GM21528 (cell line): ENCODE measurements around the gene RIMS4.

Source experiments
- ATAC-seq: cut with Tn5 transposase; IDR thresholded peaks from one replicate; pipeline ENCODE4 v1.9.1; 2021; ENCODE audit warnings: mild to moderate bottlenecking, moderate library complexity; ENCODE audit not compliant: unreplicated experiment, low FRiP score

RIMS4 gene

DNA sequence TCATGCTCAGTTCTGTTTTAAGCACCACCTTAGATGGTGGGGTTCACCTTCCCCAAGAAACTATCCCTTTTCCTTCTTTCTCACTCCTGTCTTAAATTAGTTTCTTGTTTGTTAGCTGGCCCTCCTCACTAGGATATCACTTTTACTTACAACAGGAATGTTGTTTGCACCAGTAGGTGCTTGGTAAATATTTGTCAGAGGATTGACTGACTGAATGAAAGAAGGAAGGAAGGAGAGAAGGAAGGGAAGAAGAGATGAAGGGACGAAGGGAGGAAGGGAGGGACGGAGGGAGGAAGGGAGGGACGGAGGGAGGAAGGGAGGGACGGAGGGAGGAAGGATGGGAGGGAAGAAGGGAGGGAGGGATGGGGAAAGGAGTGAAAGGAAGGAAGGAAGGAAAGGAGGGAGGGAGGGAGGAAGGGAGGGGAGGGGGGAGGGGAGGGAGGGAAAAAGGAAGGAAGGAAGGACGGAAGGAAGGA, 65.2 kb downstream of the RIMS4 start:
- ATAC-seq = no peak

DNA sequence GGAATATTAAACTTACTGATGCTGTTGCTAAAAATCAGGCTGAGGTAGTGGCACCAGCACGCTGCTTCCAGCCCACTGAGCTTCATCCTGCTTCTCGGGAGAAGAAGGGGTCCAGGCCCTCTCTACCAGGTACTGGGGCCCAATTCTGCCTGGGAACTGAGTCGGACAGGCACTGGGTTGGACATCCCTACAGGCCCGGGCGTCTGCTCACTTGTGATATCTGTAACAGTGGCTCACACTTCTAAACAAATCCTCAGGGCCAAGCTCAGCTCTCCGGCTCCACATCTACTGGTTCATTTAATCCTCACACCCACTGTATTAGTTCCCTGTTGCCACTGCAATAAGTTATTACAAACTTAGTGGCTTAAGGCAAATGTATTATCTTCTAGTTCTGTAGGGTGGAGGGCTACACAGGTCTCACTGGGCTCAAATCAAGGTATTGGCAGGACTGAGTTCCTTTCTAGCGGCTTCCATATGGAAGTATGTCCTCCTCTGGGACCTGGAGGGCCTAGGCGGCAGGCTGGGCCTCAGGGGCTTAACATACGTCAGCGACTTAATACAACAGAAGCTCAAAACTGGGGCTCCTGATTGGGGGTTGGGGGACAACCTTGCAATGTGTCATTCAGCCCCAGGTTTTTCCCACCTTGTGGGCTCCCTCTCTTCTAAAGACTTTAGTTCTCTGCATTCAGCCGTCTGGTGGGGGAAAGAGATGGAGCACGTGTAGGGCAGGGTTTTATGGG, 66.3 kb downstream of the RIMS4 start:
- ATAC-seq = no peak

DNA sequence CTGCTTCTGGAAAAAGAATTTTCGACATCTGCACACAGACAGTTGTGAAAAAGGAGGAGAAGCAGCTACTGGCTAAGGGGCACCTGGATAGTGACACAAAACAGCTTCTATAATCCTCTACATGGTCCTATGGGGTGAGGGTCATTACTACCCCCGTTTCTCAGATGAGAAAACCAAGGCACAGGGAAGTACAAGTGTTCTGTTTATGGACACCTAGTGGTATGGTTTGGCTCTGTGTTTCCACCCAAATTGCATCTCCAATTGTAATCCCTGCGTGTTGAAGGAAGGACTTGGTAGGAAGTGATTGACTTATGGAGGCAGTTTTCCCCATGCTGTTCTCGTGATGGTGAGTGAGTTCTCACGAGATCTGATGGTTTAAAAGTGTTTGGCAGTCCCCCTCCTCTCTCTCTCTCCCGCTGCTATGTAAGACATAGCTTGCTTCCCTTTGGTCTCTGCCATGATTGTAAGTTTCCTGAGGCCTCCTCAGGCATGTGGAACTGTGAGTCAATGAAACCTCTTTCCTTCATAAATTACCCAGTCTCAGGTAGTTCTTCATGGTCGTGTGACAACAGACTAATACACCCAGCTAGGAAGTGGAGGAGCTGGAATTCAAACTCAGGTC, 67.2 kb downstream of the RIMS4 start:
- ATAC-seq = no peak

DNA sequence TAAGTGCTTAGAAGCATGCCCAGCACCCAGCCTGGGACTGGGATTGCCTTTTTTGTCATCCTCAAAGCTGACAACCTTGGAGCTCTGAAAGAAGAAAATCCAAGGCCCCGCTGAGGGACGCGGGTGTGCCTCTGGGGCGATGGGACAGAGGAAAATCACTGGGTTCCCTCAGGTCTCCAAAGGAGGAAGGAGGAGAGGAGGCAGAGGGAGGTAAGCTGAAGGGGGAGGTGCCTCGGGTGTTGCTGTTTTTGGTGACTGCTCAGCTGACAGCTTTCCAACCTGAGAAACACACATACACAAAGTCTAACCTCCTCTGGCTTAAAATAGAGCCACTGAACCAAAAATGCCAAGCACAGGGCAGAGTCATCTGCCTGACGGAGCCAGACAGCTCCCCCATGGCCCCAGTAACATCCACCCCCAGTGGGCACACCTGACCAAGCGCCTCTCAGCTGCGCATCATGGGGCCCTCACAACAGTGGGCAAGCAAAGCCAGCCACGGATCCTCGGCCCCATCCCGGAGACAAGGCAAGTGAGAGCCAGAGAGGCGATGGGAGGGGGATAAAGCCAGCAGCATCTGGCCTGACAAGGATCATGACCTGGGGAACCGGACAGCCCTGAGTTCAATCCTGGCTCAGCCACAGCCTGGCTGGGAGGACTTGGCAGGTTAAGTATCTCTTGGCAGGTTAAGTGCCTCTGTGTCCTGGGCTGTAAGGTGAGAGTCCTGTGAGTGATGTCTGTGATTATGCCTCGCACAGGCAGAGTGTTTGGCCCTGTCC, 67.9 kb downstream of the RIMS4 start:
- no peak for ATAC-seq

DNA sequence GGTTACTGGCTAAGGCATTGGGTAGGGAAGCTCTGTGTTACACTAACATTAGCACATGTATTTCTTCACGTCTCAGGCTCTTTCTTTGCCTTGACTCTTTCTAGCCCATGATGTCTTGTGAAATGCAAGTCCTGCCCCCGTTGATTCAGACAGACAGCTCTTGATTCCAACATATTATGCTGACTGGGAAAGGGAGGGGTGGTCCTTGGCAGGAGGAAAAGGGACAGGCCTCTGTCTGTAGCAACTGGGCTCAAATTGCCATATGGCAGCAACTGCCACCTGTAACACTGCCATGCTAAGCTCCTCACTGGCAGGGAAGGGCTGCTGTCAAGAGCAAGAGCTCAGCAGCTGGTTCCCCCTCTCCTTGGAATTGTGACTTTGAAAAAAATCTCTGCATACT, 70.4 kb downstream of the RIMS4 start:
- no peak for ATAC-seq

DNA sequence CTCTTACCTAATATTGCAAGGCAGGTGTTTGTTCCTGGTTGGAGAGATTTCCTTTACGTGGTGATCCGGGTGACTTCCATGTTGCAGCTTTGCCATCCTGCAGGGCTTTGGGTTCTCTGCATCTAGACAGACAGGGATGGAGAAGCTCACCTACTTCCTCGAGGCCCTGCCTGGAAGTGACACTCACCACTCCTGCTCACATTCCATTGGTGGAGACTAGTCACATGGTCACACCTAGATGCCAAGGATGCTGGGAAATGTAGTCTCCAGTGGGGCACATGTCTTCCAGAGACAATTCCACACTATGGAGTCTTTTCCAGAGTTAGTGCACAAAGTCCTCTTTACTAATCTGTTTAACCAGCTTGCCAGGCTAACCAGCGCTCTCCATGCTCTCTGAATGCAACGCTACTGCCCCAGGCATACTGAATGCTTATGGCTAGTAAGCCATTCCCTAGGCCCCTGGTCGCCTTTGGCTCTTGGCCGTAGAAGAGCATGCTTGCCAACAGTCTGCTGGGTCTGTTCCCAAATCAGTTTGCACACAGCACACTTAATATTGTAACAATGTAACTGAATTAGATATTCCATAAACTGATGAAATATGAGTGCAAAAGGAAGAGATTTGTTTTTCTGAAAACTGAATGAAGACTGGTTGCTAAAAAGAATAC, 71.4 kb downstream of the RIMS4 start:
- ATAC-seq = no peak

DNA sequence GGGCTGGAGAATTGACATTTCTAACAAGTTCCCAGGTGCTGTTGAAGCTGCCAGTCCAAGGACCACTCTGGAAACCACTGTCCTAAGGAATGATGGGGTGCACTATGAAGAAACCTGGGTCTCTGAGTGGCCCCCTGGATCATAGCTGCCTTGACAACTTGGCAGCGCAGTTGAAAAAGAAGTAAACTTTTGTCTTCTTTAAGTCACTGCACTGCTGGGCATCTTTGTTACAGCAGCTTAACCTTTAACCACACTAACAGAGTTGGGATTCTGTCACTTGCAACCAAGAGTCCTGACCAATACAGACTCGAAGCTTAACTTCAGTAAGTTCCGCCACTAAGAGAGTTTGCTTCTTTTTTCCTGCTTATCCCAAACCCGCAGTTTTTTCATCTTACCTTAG, 73.2 kb downstream of the RIMS4 start:
- ATAC-seq = no peak

DNA sequence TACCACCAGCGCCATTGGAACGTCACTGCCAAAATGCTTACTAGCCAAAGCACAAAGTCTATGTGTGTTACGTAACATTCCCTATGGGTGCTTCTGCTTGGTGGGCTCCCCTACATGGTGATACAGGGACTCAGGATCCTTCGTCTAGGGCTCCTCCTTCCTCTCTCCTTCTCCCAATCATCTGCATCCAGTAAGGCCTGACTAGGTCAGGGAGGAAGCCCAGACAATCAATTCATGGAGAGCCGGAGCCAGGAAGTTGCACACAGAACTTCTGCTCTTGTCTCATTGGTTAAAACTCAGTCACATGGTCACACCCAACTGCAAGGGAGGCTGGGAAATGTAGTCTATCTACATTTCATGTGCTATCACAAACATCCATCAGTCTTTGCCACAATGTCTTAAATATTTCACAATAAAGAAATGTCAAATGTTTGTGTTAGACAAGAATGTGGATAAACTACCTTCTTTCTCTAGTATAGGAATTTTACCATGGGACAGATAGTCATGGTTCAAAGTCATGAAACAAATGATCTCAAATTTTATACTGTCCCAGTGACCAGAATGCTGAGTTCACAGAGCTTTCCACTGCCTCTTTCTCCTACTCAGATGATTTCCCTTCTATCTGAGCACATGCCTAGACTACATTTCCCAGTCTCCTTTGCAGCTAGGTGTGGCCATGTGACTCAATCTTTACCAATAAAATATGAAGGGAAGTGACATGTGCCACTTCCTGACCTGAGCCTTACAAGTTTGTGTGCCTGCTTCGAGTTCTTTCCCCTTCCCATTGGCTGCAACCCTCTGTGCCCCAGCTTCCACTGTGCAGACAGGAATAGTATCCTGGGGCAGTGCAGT, 74.0 kb downstream of the RIMS4 start:
- ATAC-seq = no peak

DNA sequence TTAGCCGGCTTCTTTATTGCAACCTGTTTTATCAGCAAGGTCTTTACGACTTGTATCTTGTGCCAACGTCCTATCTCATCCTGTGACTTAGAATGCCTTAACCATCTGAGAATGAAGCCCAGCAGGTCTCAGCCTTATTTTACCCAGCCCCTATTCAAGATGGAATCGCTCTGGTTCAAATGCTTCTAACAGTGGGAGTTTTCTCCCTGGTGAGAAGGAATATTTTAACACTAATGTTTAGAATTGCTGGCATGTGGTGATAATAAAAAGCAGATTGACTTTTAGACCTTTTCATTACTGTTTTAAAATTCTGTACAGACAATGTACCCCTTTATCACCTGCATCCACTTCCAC, 74.6 kb downstream of the RIMS4 start:
- no peak for ATAC-seq

DNA sequence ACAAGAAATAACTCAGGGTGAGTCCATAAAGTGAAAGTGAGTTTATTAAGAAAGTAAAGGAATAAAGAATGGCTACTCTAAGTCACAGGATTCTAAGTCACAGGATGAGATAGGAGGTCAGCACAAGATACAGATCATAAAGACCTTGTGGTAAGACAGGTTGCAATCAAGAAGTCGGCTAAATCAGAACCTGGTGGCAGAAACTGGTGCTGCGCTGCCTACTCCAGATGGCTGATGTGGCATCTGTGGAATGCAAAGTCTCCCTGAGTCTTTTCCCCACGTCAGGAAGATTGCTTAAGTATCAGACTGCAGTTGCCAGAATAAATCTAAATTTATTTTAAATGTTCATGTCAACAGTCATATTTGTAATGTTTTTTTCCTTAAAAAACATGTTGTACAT, 75.4 kb downstream of the RIMS4 start:
- no peak for ATAC-seq

DNA sequence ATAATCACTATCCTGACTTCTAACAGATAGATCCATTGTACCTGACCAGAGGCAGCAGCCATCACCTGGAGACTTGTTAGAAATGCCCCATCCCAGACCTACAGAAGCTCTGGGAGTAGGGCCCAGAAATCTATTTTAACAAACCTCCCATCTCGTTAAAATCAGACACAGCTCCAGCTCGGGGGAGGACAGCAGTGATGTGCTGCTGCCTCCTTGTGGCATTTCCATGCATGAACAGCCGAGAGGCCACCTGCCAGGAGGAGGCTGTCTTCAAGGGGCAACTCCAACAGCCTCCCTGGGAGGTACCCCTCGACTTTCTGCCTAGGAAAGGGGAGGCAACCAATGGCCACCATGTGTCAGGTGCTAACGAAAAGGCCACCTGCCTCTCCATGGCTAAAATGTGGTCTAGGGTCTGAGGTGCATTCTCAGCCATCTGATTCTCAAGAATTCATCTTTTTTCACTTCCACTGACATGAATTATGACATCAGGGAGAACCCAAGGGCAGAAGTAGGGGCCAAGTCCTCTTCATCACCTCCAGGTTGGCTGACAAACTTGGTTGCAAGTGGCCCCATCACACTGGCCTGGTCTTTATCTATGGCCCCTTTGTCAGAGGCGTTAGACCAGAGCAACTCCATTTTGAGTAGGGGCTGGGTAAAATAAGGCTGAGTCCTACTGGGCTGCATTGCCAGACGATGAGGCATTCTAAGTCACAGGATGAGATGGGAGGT, 76.8 kb downstream of the RIMS4 start:
- ATAC-seq = no peak

DNA sequence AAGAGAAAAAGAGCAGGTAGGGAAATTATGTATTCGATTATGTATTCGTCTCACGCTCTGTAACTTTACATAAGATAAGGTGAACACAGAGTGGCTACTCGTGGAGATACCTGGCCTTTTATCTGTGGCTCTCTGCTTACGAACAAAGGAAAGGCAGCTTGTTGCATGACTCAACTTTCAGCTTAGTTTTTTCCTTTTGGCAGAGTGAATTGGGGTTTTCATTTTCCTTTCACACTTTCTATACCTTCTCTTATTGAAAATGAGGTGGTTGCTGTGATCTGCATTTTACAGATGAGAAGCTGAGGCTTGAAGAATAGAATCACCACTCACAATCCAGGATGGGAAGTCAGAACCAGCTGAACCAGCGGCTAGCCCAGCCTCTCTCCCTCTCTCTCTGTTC, 78.0 kb downstream of the RIMS4 start:
- no peak for ATAC-seq

DNA sequence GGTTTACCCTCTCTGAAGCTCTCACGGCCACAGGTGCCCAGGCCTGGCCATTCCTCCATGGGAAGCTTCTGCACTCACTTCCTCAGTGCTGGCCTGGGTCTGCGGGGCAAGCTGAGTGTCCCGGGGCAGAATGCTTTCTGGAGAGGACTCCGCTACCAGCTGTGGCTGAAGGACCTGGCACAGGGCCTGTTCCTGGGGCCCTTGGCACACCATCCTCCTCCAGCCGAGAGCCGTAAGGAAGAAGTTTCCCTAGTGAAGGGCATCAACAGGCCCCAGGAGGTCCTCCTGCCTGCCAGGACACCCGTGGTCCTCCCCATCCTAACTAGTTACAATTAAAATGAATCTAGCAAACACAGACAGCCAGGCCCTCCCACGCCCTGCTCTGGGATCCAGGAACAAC, 78.7 kb downstream of the RIMS4 start:
- no peak for ATAC-seq

DNA sequence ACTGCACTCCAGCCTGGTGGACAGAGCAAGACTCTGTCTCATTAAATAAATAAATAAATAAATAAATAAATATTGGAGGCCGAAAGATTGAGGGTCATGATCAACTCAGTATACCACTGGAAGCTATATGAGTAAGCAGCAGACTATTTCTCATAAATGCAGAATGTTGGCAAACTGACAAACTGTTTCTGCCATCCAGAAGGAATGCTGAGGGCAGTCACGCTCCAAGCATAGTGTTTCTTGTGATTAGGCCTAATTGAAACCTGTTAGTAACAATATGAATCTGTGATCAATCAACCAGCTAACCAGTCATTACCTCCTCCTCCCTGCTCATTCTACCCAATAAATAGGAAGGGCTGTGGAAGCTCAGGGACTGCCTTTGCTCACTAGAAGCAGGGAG, 79.9 kb downstream of the RIMS4 start:
- ATAC-seq = no peak

DNA sequence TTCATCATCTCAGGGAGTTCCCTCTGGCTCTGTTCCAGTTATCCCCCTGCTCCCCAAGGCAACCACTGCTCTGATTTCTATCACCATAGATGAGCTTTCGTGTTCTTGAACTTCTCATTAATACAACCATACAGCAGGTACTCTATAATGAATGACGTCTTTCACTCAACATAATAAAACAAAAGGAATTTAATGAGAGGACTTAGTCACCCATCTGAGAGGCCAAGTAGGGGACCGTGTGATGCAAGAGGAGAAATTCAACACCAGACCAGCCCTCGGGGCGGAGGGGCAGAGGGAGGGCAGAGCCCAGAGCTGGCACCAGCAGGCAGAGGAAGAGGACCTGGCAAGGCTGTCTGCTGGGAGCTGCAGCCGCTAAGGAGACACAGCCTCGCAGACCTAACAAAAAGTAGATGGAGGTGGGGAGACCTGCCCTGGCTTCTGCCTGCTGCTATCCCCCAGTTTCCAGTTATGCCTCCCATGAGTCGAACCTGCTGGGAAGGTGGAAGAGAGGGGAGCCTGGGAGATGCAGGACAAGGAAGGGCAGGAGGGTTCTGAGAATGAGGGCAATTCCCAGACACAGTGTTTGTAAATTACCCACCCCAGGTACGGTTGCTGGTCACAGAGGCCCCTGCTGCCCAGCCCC, 81.4 kb downstream of the RIMS4 start:
- no peak for ATAC-seq

DNA sequence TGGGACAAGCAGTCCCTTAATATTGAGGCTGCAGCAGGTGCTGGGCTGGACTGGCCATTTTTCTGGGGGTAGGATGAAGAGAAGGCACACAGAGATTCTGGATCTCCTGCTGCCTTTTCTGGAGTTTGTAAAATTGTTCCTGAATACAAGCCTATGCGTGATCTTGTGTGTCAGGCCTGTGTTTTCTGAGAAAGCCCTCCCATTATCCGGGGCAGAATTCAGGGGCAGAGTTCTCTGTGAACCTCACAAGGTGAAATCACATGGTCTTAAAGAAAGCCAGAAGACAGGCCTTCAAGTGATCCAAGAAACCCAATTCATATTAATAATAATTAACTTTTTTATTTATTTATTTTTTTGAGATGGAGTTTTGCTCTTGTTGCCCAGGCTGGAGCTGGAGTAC, 82.7 kb downstream of the RIMS4 start:
- no peak for ATAC-seq

DNA sequence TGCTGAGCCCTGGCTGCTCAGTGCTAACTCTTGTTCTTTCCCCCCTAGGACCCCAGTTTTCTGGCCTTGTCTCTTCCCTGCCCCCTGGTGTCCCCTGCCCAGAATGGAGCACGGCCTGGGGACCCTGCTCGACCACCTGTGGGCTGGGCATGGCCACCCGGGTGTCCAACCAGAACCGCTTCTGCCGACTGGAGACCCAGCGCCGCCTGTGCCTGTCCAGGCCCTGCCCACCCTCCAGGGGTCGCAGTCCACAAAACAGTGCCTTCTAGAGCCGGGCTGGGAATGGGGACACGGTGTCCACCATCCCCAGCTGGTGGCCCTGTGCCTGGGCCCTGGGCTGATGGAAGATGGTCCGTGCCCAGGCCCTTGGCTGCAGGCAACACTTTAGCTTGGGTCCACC, 83.3 kb downstream of the RIMS4 start:
- ATAC-seq = no peak

DNA sequence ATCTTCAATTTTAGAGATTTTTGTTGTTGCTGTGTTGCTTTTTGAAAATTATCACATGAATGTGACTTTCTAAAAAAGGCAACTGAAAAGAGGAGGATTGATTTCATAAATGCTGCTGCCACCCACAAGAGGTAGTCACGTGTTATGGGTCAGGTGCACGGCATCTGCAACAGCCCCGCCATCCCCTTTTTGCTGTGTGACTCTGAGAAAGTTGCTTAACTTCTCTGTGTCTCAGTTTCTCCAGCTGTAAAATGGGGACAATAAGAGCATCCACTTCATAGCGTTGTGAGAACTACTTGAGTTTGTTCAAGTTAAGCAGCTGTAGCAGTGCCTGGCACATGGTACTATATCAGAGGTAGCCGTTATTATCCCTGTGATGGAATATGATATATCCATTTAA, 84.5 kb downstream of the RIMS4 start:
- no peak for ATAC-seq

DNA sequence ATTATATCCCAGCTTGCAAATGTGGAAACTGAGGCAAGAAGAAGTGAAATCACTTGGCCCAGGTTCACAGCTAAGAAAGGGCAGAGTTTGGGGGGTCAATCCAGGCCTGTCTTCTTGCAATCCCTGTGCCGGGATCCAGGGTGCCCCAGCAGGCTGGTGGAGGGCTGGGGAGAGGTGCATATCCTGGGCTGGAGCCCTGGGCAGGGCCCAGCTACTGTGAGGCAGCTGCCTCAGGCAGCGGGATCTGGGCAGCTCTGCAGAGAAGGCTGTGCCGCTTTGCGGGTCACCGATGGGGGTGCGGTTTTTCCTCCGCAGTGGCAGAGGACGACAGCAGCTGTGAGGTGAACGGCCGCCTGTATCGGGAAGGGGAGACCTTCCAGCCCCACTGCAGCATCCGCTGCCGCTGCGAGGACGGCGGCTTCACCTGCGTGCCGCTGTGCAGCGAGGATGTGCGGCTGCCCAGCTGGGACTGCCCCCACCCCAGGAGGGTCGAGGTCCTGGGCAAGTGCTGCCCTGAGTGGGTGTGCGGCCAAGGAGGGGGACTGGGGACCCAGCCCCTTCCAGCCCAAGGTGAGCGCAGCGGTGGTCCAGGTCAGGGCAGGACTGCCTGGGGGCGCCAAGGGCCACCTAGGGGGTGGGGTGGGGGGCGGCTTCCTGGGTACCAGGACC, 85.8 kb downstream of the RIMS4 start:
- no peak for ATAC-seq
